Ishikawa (cell line): ENCODE results near the gene TMEM52.

Source experiments
- CEBPB ChIP-seq: IDR thresholded peaks from 2 replicates; pipeline ENCODE4 v1.6.1; 2012
- CREB1 ChIP-seq: IDR thresholded peaks from 2 replicates; pipeline ENCODE4 v1.6.1; 2012; ENCODE audit warnings: low read depth
- EGR1 ChIP-seq: IDR thresholded peaks from 2 replicates; pipeline ENCODE4 v1.6.1; 2012
- EP300 ChIP-seq: IDR thresholded peaks from 2 replicates; pipeline ENCODE4 v1.6.1; 2012; ENCODE audit warnings: borderline replicate concordance
- FOXM1 ChIP-seq: IDR thresholded peaks from 2 replicates; pipeline ENCODE4 v1.6.1; 2012; ENCODE audit warnings: low read depth, borderline replicate concordance
- MAX ChIP-seq: IDR thresholded peaks from 2 replicates; pipeline ENCODE4 v1.6.1; 2012
- NFIC ChIP-seq: IDR thresholded peaks from 2 replicates; pipeline ENCODE4 v1.6.1; 2012
- RAD21 ChIP-seq: IDR thresholded peaks from 2 replicates; pipeline ENCODE4 v1.6.1; 2012; ENCODE audit warnings: low read depth
- REST ChIP-seq: IDR thresholded peaks from 2 replicates; pipeline ENCODE4 v1.6.1; 2012; ENCODE audit warnings: low read depth, mild to moderate bottlenecking
- TAF1 ChIP-seq: IDR thresholded peaks from 2 replicates; pipeline ENCODE4 v1.6.1; 2012; ENCODE audit warnings: low read depth, mild to moderate bottlenecking
- TCF12 ChIP-seq: IDR thresholded peaks from 2 replicates; pipeline ENCODE4 v1.6.1; 2012; ENCODE audit warnings: low read depth
- TEAD4 ChIP-seq: IDR thresholded peaks from 2 replicates; pipeline ENCODE4 v1.6.1; 2012
- USF1 ChIP-seq: IDR thresholded peaks from 2 replicates; pipeline ENCODE4 v1.6.1; 2012
- YY1 ChIP-seq: IDR thresholded peaks from 2 replicates; pipeline ENCODE4 v1.6.1; 2012; ENCODE audit warnings: low read depth
- ZBTB7A ChIP-seq: IDR thresholded peaks from 2 replicates; pipeline ENCODE4 v1.6.1; 2012; ENCODE audit warnings: low read depth

TMEM52 gene

GRCh38 chr1:1941211-1941841 is 22.2 kb upstream of the TMEM52 start:
- TF ChIP-seq EP300 (no peak), ZBTB7A (no peak), NFIC (no peak), CEBPB (no peak), CREB1 (no peak), TEAD4 (no peak), REST (no peak), FOXM1 (no peak), MAX (no peak), YY1 (no peak), RAD21 (no peak)

- no peak for TF ChIP-seq USF1
- TF ChIP-seq TAF1 = no peak
- no peak for TF ChIP-seq EGR1
- TF ChIP-seq RAD21 = no peak
- no peak for TF ChIP-seq CEBPB
- TF ChIP-seq TEAD4 = no peak
- TF ChIP-seq MAX = no peak
- TF ChIP-seq CREB1 = no peak
- no peak for TF ChIP-seq REST
- TF ChIP-seq FOXM1 = no peak
- no peak for TF ChIP-seq NFIC
- no peak for TF ChIP-seq YY1
- no peak for TF ChIP-seq TCF12
- TF ChIP-seq ZBTB7A = no peak
Measured at GRCh38 chr1:1940123-1940425, 21.0 kb upstream of the TMEM52 start.

GRCh38 chr1:1939296-1940122 is 20.4 kb upstream of the TMEM52 start:
- TF ChIP-seq TEAD4 = no peak
- no peak for TF ChIP-seq NFIC
- no peak for TF ChIP-seq EGR1
- no peak for TF ChIP-seq FOXM1
- no peak for TF ChIP-seq TAF1
- no peak for TF ChIP-seq CREB1
- TF ChIP-seq CEBPB = no peak
- TF ChIP-seq EP300 = no peak
- no peak for TF ChIP-seq RAD21
- no peak for TF ChIP-seq MAX
- TF ChIP-seq USF1 = no peak

- TF ChIP-seq EGR1 (no peak), FOXM1 (no peak), CREB1 (no peak), MAX (no peak), CEBPB (no peak), ZBTB7A (no peak), USF1 (no peak), TAF1 (no peak), YY1 (no peak), RAD21 (no peak), TCF12 (no peak), NFIC (no peak), REST (no peak), TEAD4 (no peak), EP300 (no peak)
Measured at GRCh38 chr1:1938613-1939295, 19.7 kb upstream of the TMEM52 start.
